Uterus (tissue), 2 donors: Measurements from ENCODE around the gene PPFIBP1.

Source experiments
- CTCF ChIP-seq, 4 experiments: fragments of 200-600 bp in 2 of 4; fragments of 450-650 bp in 2 of 4; sonication (generic) in 2 of 4; IDR thresholded peaks; one replicate each; pipeline ENCODE4 v1.5.1; 2016 to 2019; ENCODE audit warnings: antibody characterized with exemption in 4 of 4, mild to moderate bottlenecking in 2 of 4, moderate library complexity in 1 of 4
- POLR2A ChIP-seq, 2 donors: fragments of 450-650 bp; IDR thresholded peaks; one replicate each; pipeline ENCODE4 v1.6.1; 2016; ENCODE audit warnings: antibody characterized with exemption in 2 of 2, mild to moderate bottlenecking in 1 of 2, moderate library complexity in 1 of 2

- TF ChIP-seq CTCF (IDR thresholded peaks at IDR 0.05) (no peak), POLR2A (IDR thresholded peaks at IDR 0.05) (no peak)
These were observed 50.0 kb downstream of the PPFIBP1 start for GRCh38 chr12:27573972-27574371.
